HEK293T (cell line): Measurements from ENCODE around the gene ATAT1.

Source experiments
- ARNT ChIP-seq: fragments of 450-650 bp; IDR thresholded peaks from 2 replicates; pipeline ENCODE4 v1.6.1; 2017; ENCODE audit warnings: mild to moderate bottlenecking
- ELF4 ChIP-seq: fragments of 450-650 bp; IDR thresholded peaks from 2 replicates; pipeline ENCODE4 v1.6.1; 2017; ENCODE audit warnings: antibody characterized with exemption
- FOXA1 ChIP-seq: fragments of 450-650 bp; IDR thresholded peaks from 2 replicates; pipeline ENCODE4 v1.6.1; 2016; ENCODE audit warnings: mild to moderate bottlenecking
- HDGF ChIP-seq: fragments of 450-650 bp; IDR thresholded peaks from 2 replicates; pipeline ENCODE4 v1.6.1; 2017; ENCODE audit warnings: antibody characterized with exemption, borderline replicate concordance
- LEF1 ChIP-seq: fragments of 450-650 bp; IDR thresholded peaks from 2 replicates; pipeline ENCODE4 v1.6.1; 2017; ENCODE audit warnings: mild to moderate bottlenecking, borderline replicate concordance
- SP1 ChIP-seq: fragments of 450-650 bp; IDR thresholded peaks from 2 replicates; pipeline ENCODE4 v1.6.1; 2017
- TARDBP ChIP-seq: fragments of 450-650 bp; IDR thresholded peaks from 2 replicates; pipeline ENCODE4 v1.6.1; 2016

- TF ChIP-seq SP1 (no peak), ARNT (no peak), ELF4 (no peak), LEF1 (no peak), FOXA1 (no peak), TARDBP (no peak), HDGF (no peak)
Observed at GRCh38 chr6:30651143-30651542, 24.5 kb downstream of the ATAT1 start.
